ENCODE results near the gene TMEM187.

The TMEM187 gene

GRCh38 chrX:153966841-153967535, 5.6 kb upstream of the TMEM187 start:
- H3K4me3 ChIP-seq (replicated peaks; ENCODE audit: low read depth, low read length), result 0 out of 2 replicates have a peak overlapping the region, but pooled peaks have one; percentile 73
- no peak for DNase-seq (ENCODE audit: extremely low read depth, low read depth)
- TF ChIP-seq CTCF (IDR thresholded peaks at IDR 0.05; ENCODE audit: low read depth, low read length, missing control alignments), result no peak

- TF ChIP-seq CTCF (IDR thresholded peaks at IDR 0.05; ENCODE audit: low read depth, low read length, missing control alignments), result no peak
- H3K4me3 ChIP-seq (replicated peaks; ENCODE audit: low read depth, low read length), result peak overlapping the region; percentile 73
- no peak for DNase-seq (ENCODE audit: extremely low read depth, low read depth)
Observed at GRCh38 chrX:153967536-153968224, 4.9 kb upstream of the TMEM187 start.

DNA sequence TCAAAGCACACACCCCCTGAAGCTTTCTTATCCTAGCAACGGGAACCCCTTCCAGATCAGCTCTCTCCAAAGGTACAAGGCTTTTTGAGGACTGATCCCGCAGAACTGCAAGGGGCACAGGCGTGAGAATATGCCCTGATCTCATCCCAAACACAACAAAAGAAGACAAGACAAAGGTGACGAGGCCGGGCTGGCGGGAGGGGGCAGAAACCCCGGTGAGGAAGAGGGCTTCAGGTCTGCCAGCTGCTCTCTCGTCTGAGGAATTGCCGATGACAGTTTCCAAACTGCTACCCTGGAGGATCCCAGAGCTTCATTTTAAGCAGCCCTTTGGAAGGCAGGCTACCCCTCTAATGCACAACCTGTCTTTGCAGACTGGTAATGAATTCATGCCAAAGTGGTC, 4.3 kb upstream of the TMEM187 start:
- no peak for DNase-seq (ENCODE audit: extremely low read depth, low read depth)
- TF ChIP-seq CTCF (IDR thresholded peaks at IDR 0.05; ENCODE audit: low read depth, low read length, missing control alignments), result no peak
- peak overlapping the region; percentile 73 for H3K4me3 ChIP-seq (replicated peaks; ENCODE audit: low read depth, low read length)

DNA sequence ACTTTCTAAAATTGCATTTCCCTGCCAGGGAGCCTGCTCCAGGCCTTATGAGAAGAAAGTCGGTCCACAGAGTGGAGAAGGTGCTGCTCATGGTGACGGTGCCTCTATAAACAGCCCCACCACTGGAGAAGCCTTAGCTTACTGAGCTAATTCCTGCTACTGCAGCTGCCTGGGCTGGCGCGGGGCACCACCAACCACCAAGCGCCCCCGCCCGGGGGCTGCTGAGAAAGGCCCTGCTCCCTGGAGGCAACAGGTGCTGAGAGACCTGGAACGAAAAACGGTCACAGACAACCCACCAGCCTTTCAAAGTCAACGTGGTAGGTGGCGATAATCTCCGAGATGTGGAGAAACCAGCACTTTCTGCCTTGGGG, 3.8 kb upstream of the TMEM187 start:
- TF ChIP-seq CTCF (IDR thresholded peaks at IDR 0.05; ENCODE audit: low read depth, low read length, missing control alignments), result no peak
- H3K4me3 ChIP-seq (replicated peaks; ENCODE audit: low read depth, low read length), result peak overlapping the region; percentile 73
- no peak for DNase-seq (ENCODE audit: extremely low read depth, low read depth)

GRCh38 chrX:153969125-153969903, 3.2 kb upstream of the TMEM187 start:
- DNase-seq (ENCODE audit: extremely low read depth, low read depth), result no peak
- TF ChIP-seq CTCF (IDR thresholded peaks at IDR 0.05; ENCODE audit: low read depth, low read length, missing control alignments), result no peak
- peak overlapping the region; percentile 73 for H3K4me3 ChIP-seq (replicated peaks; ENCODE audit: low read depth, low read length)

GRCh38 chrX:153969904-153970356, 2.6 kb upstream of the TMEM187 start:
- DNase-seq (ENCODE audit: extremely low read depth, low read depth), result no peak
- no peak for TF ChIP-seq CTCF (IDR thresholded peaks at IDR 0.05; ENCODE audit: low read depth, low read length, missing control alignments)
- H3K4me3 ChIP-seq (replicated peaks; ENCODE audit: low read depth, low read length), result peak overlapping the region; percentile 73

Data from HFF-Myc (cell line).